Measurements from ENCODE around the gene SUPT20HL1.

Gene SUPT20HL1

DNA sequence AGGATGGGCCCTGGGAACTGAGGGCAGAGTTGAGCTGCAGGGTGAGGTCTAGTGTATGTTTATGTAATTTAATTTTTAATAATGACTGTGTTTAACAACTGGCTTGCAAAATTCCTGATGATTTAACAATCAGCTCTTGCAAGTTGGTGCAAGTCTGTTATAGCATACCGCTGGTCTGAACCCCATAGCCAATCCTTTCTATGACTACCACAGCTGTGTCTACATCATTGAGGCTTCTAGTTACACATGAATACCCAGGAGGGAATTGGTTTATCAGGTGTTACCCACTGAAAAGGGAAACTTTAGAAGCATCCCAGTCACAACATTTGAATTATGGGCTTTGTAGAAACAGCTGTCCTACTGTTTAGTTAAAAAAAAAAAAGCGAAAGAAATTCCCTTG is 38.3 kb downstream of the SUPT20HL1 start:
- no peak overlapping the region for H3K4me3 ChIP-seq (ENCODE audit: low read depth, low read length)
- no peak for DNase-seq
- no peak overlapping the region for H3K27ac ChIP-seq
- no peak for TF ChIP-seq CTCF (IDR thresholded peaks at IDR 0.05; ENCODE audit: low read depth, low read length)
- H3K36me3 ChIP-seq = no peaks in the 10 kb centered on the region
- no peaks in the 10 kb centered on the region for H3K27me3 ChIP-seq (ENCODE audit: insufficient read depth, low read depth, severe bottlenecking)
- H3K9me3 ChIP-seq (ENCODE audit: severe bottlenecking) = no peaks in the 10 kb centered on the region

DNA sequence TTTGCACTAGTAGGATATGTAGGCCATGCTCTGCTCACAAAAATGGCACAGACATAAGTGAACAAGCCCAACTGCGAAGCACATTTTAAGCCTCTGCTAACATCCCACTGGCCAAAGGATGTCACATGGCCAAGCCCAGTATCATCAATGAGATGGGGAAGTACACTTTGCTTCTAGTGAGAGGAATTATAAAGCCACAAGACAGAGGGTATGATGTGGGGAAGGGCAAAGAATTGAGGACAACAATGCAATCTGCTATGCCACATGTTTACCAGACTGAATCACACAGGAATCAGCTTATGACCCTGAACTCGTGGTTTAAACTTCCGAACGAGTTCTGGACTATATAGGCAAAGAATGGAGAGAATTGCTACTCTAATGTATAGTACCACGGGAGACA is 39.1 kb downstream of the SUPT20HL1 start:
- TF ChIP-seq CTCF (IDR thresholded peaks at IDR 0.05; ENCODE audit: low read depth, low read length) = no peak
- no peak for DNase-seq
- Histone ChIP-seq H3K36me3 (no peaks in the 10 kb centered on the region), H3K9me3 (ENCODE audit: severe bottlenecking) (no peaks in the 10 kb centered on the region), H3K27me3 (ENCODE audit: insufficient read depth, low read depth, severe bottlenecking) (peaks cover 1% of the 10 kb centered on the region), H3K27ac (no peak overlapping the region), H3K4me3 (ENCODE audit: low read depth, low read length) (no peak overlapping the region)

DNA sequence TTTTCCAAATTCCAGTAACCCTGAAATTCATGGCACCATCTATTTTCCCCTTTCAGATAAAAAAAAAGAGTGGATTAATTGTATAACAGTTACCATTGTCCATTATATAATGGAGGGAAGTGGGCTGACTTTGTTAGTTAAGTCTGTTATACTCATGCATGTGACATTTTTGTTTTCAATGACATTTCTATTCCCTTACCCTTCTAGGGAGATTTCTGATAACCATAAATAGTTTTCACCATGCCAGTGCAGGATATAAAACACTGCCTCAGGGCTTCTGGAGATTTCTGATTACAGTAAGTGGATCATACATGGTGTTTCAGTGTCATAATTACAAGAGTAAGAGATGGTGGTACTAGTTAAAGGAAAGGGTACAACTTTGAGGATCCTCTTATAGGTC is 45.5 kb downstream of the SUPT20HL1 start:
- Histone ChIP-seq H3K4me3 (ENCODE audit: low read depth, low read length) (no peak overlapping the region), H3K9me3 (ENCODE audit: severe bottlenecking) (no peaks in the 10 kb centered on the region), H3K27me3 (ENCODE audit: insufficient read depth, low read depth, severe bottlenecking) (peaks cover 12% of the 10 kb centered on the region), H3K36me3 (no peaks in the 10 kb centered on the region), H3K27ac (no peak overlapping the region)
- DNase-seq = no peak
- TF ChIP-seq CTCF (IDR thresholded peaks at IDR 0.05; ENCODE audit: low read depth, low read length) = no peak
